VCaP (cell line): Measurements from ENCODE around the gene DRG2.

Experiments
- H3K27ac ChIP-seq: fragments of 450-650 bp; 2 replicates; pipeline ENCODE4 v1.5.1; 2017
- TF ChIP-seq, protein P1 (sequence below): fragments of 450-650 bp; conservative IDR thresholded peaks from 2 replicates; pipeline ENCODE4 v1.5.1; 2017; ENCODE audit warnings: mild to moderate bottlenecking, moderate library complexity

DRG2 gene

GRCh38 chr17:18087610-18088491 lies at the start of gene DRG2:
Gene DRG2 (plus strand): TSS chr17:18087948. CDS start chr17:18088024, 76 bp downstream.
- peak within 1 kb of the TSS; percentile 85 for H3K27ac ChIP-seq
- TF ChIP-seq, protein P1, sequence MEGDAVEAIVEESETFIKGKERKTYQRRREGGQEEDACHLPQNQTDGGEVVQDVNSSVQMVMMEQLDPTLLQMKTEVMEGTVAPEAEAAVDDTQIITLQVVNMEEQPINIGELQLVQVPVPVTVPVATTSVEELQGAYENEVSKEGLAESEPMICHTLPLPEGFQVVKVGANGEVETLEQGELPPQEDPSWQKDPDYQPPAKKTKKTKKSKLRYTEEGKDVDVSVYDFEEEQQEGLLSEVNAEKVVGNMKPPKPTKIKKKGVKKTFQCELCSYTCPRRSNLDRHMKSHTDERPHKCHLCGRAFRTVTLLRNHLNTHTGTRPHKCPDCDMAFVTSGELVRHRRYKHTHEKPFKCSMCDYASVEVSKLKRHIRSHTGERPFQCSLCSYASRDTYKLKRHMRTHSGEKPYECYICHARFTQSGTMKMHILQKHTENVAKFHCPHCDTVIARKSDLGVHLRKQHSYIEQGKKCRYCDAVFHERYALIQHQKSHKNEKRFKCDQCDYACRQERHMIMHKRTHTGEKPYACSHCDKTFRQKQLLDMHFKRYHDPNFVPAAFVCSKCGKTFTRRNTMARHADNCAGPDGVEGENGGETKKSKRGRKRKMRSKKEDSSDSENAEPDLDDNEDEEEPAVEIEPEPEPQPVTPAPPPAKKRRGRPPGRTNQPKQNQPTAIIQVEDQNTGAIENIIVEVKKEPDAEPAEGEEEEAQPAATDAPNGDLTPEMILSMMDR, result no peak

- peak overlapping the region; percentile 77 for H3K27ac ChIP-seq
- TF ChIP-seq, protein P1, result no peak
These were observed 49.4 kb upstream of the DRG2 start for GRCh38 chr17:18038149-18038850.

- TF ChIP-seq, protein P1, result 0 out of 2 replicates have a peak, but pooled peaks have one; percentile 9
- peak within 1 kb of the TSS; percentile 77 for H3K27ac ChIP-seq
These were observed 48.8 kb upstream of the DRG2 start, which contains the start of the genes ATPAF2 and GID4 for GRCh38 chr17:18038861-18039534. Gene ATPAF2 (minus strand): TSS chr17:18039168. CDS start chr17:18039013, 155 bp downstream. Gene GID4 (plus strand): TSS chr17:18039408. CDS start chr17:18039465, 57 bp downstream.

DNA sequence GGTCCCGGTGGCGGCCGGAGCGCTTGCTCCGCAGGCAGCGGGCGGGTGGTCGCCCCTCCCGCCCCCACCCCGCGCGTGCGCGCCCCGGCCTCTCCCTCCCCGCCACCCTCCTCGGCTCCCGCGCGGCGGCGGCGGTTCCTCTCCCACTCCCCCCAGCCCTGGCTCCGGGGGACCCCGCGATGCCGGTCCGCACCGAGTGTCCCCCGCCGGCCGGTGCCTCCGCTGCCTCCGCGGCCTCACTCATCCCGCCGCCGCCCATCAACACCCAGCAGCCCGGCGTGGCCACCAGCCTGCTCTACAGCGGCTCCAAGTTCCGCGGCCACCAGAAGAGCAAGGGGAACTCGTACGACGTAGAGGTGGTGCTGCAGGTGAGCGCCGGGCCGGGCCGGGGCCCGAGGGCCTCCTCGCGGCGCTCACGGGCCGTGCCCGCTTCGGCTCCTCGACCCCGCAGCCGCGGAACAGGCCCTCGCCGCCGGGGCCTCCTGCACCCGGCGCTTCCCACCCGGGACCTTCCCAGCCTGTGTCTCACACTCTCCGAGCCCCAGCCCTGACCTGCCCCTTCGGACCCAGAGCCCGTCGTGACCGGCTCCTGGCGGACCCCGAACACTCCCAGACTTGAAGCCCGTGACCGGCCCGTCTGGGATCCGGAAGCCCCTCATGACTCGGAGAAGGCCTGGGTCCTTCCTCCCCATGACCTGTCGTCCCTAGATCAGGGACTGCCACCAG lies 48.0 kb upstream of the DRG2 start:
- TF ChIP-seq, protein P1, result no peak
- H3K27ac ChIP-seq, result peak overlapping the region; percentile 77

DNA sequence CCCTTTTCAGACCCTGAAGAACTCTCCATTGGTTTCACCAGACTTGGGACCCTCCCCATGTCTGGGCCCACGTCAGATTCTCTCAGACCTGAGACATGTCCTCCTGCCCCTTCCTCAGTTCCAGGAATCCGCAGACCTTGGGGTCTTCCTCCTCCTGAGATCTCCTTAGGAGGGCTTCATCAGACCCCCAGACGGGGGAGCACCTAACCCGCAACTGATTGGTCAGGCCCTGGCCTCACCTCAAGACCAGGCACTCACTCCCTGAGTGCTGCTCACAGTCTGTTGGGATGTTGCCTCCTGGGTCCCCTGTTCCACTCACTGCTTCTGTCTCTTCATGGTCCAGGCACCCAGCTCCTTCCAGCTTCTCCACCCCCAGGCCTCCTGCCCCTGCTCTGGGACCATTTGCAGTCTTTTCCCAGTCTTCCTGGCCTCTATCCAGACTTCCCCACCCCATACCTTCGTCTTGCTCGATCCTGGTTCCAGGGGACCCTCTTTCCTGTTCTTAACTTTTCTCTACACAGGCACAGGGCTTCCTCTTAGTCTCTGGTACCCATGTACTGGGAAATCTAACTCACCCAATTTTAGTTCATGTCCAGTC lies 47.4 kb upstream of the DRG2 start:
- H3K27ac ChIP-seq, result peak overlapping the region; percentile 77

DNA sequence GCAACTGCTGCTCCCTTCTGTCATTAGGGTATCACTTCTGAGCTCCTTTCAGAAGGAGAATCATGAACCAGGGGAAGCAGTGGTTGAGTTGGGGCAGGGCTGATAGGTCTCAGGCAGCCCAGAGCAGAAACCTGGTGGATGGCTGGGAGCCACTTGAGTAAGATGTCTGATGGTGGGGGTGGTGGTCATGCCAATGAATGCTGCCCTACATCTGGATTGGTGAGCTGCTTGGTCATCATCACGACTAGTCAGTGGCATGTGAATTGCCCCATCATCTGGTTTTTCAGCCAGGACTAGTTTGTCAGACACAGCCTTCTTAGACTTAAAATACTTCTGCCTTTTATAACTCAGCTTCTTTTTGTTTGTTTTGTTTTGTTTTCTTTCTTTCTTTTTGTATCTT lies 46.0 kb upstream of the DRG2 start:
- no peak overlapping the region for H3K27ac ChIP-seq
- TF ChIP-seq, protein P1, result no peak

More for the DNA sequence above, 47.4 kb upstream of the DRG2 start:
- TF ChIP-seq, protein P1, result no peak
